Trophoblast cell (in vitro differentiated cells and primary cell): ENCODE results near the gene JMY.

Experiments used
- DNase-seq, 2 donors: peaks; one replicate each; pipeline ENCODE4 v3.0.0-alpha.2; 2016
- H2AFZ ChIP-seq: 2 replicates; pipeline ENCODE4 v1.6.1; 2013; ENCODE audit warnings: low read length, moderate library complexity, mild to moderate bottlenecking; ENCODE audit not compliant: insufficient read depth, poor library complexity
- H2AK5ac ChIP-seq: 2 replicates; pipeline ENCODE4 v1.6.1; 2013; ENCODE audit warnings: mild to moderate bottlenecking, low read length
- H2BK120ac ChIP-seq: 2 replicates; pipeline ENCODE4 v1.6.1; 2013; ENCODE audit warnings: low read length, mild to moderate bottlenecking, moderate library complexity; ENCODE audit not compliant: insufficient read depth, poor library complexity
- H2BK12ac ChIP-seq: 2 replicates; pipeline ENCODE4 v1.6.1; 2013; ENCODE audit warnings: mild to moderate bottlenecking, low read length, moderate library complexity
- H2BK5ac ChIP-seq: 2 replicates; pipeline ENCODE4 v1.6.1; 2013; ENCODE audit warnings: low read length, low read depth, moderate library complexity, mild to moderate bottlenecking; ENCODE audit not compliant: poor library complexity
- H3K14ac ChIP-seq: 2 replicates; pipeline ENCODE4 v1.6.1; 2013; ENCODE audit warnings: mild to moderate bottlenecking, low read length
- H3K18ac ChIP-seq: 2 replicates; pipeline ENCODE4 v1.6.1; 2013; ENCODE audit warnings: mild to moderate bottlenecking, low read length
- H3K23ac ChIP-seq: 2 replicates; pipeline ENCODE4 v1.6.1; 2013; ENCODE audit warnings: low read length
- H3K27ac ChIP-seq: 2 replicates; pipeline ENCODE4 v1.5.1; 2013; ENCODE audit warnings: low read depth, mild to moderate bottlenecking, inconsistent platforms, low read length, moderate library complexity
- H3K27me3 ChIP-seq: 2 replicates; pipeline ENCODE4 v1.6.1; 2013; ENCODE audit warnings: inconsistent platforms, mild to moderate bottlenecking, low read length, moderate library complexity; ENCODE audit not compliant: insufficient read depth
- H3K36me3 ChIP-seq, 2 experiments: 1 replicate in 1 of 2; 2 replicates in 1 of 2; pipeline ENCODE4 v1.6.1; 2013; ENCODE audit warnings: low read length in 2 of 2, mild to moderate bottlenecking in 2 of 2, moderate library complexity in 1 of 2; ENCODE audit not compliant: insufficient read depth in 2 of 2, control insufficient read depth in 1 of 2
- H3K4ac ChIP-seq: 2 replicates; pipeline ENCODE4 v1.6.1; 2013; ENCODE audit warnings: low read depth, mild to moderate bottlenecking, low read length, moderate library complexity
- H3K4me1 ChIP-seq, 2 experiments: 1 replicate in 1 of 2; 2 replicates in 1 of 2; pipeline ENCODE4 v1.6.1; 2013; ENCODE audit warnings: low read length in 2 of 2, mild to moderate bottlenecking in 2 of 2, moderate library complexity in 1 of 2; ENCODE audit not compliant: insufficient read depth in 2 of 2, control insufficient read depth in 1 of 2
- H3K4me2 ChIP-seq: 2 replicates; pipeline ENCODE4 v1.6.1; 2013; ENCODE audit warnings: inconsistent platforms, mild to moderate bottlenecking, low read length, moderate library complexity
- H3K4me3 ChIP-seq: 2 replicates; pipeline ENCODE4 v1.5.1; 2013; ENCODE audit warnings: mild to moderate bottlenecking, low read depth, low read length, inconsistent platforms
- H3K79me1 ChIP-seq: one replicate; pipeline ENCODE4 v1.6.1; 2013; ENCODE audit warnings: low read length
- H3K79me2 ChIP-seq: 2 replicates; pipeline ENCODE4 v1.6.1; 2013; ENCODE audit warnings: low read length, mild to moderate bottlenecking; ENCODE audit not compliant: control insufficient read depth, insufficient read depth, poor library complexity
- H3K9ac ChIP-seq: 2 replicates; pipeline ENCODE4 v1.6.1; 2013; ENCODE audit warnings: mild to moderate bottlenecking, low read length
- H3K9me3 ChIP-seq: 2 replicates; pipeline ENCODE4 v1.6.1; 2013; ENCODE audit warnings: low read depth, mild to moderate bottlenecking, control low read depth, inconsistent platforms, low read length; ENCODE audit not compliant: insufficient read depth
- H4K12ac ChIP-seq: 2 replicates; pipeline ENCODE4 v1.6.1; 2013; ENCODE audit warnings: low read depth, mild to moderate bottlenecking, low read length, moderate library complexity
- H4K8ac ChIP-seq: 2 replicates; pipeline ENCODE4 v1.6.1; 2013; ENCODE audit warnings: low read depth, mild to moderate bottlenecking, low read length, moderate library complexity
- H4K91ac ChIP-seq: one replicate; pipeline ENCODE4 v1.6.1; 2013; ENCODE audit warnings: low read depth, mild to moderate bottlenecking, low read length, moderate library complexity
- WGBS: extraction: QIAGEN DNeasy Blood & Tissue Kit; methylation state at CpG from one replicate; pipeline ENCODE4 v1.1.7; 2013; ENCODE audit warnings: missing lambda C conversion rate; ENCODE audit not compliant: insufficient read length, insufficient coverage; ENCODE audit errors: extremely low coverage; 5-methylcytosine and 5-hydroxymethylcytosine counted together

Gene JMY

GRCh38 chr5:79191457-79191856 is 44.5 kb upstream of the JMY start:
- Histone ChIP-seq H2AFZ (no peak overlapping the region), H2BK5ac (no peak overlapping the region), H2BK12ac (no peak overlapping the region), H3K4ac (no peak overlapping the region), H3K4me2 (no peak overlapping the region), H3K18ac (no peak overlapping the region), H3K14ac (no peak overlapping the region), H3K79me1 (no peaks in the 10 kb centered on the region), H2AK5ac (no peak overlapping the region), H3K4me1 (no peaks in the 10 kb centered on the region), H3K27me3 (no peaks in the 10 kb centered on the region), H3K4me3 (no peak overlapping the region), H4K8ac (no peak overlapping the region), H3K27ac (no peak overlapping the region), H4K91ac (no peak overlapping the region), H3K9ac (no peak overlapping the region), H3K36me3 (no peaks in the 10 kb centered on the region), H3K9me3 (no peaks in the 10 kb centered on the region), H3K79me2 (no peaks in the 10 kb centered on the region), H3K23ac (no peak overlapping the region), H4K12ac (no peak overlapping the region), H2BK120ac (no peak overlapping the region)
- DNase-seq: no peak
- WGBS: no CpG with 5 or more reads among the region's 6 CpGs

GRCh38 chr5:79193643-79194042 is 42.3 kb upstream of the JMY start:
- no CpG with 5 or more reads among the region's 4 CpGs for WGBS
- H3K27me3 ChIP-seq: no peaks in the 10 kb centered on the region
- no peak overlapping the region for H2AK5ac ChIP-seq
- no peak overlapping the region for H2BK12ac ChIP-seq
- H3K79me2 ChIP-seq: no peaks in the 10 kb centered on the region
- no peak overlapping the region for H2AFZ ChIP-seq
- DNase-seq: peak; percentile 87 to 89
- H3K9ac ChIP-seq: no peak overlapping the region
- no peak overlapping the region for H2BK5ac ChIP-seq
- no peak overlapping the region for H4K91ac ChIP-seq
- H3K4me3 ChIP-seq: no peak overlapping the region
- no peak overlapping the region for H4K8ac ChIP-seq
- no peaks in the 10 kb centered on the region for H3K36me3 ChIP-seq
- no peak overlapping the region for H3K14ac ChIP-seq
- no peaks in the 10 kb centered on the region for H3K9me3 ChIP-seq
- no peak overlapping the region for H3K4ac ChIP-seq
- no peak overlapping the region for H3K4me2 ChIP-seq
- H2BK120ac ChIP-seq: no peak overlapping the region
- no peak overlapping the region for H3K18ac ChIP-seq
- H3K79me1 ChIP-seq: no peaks in the 10 kb centered on the region
- no peaks in the 10 kb centered on the region for H3K4me1 ChIP-seq
- H3K27ac ChIP-seq: no peak overlapping the region
- no peak overlapping the region for H3K23ac ChIP-seq
- H4K12ac ChIP-seq: no peak overlapping the region

DNA sequence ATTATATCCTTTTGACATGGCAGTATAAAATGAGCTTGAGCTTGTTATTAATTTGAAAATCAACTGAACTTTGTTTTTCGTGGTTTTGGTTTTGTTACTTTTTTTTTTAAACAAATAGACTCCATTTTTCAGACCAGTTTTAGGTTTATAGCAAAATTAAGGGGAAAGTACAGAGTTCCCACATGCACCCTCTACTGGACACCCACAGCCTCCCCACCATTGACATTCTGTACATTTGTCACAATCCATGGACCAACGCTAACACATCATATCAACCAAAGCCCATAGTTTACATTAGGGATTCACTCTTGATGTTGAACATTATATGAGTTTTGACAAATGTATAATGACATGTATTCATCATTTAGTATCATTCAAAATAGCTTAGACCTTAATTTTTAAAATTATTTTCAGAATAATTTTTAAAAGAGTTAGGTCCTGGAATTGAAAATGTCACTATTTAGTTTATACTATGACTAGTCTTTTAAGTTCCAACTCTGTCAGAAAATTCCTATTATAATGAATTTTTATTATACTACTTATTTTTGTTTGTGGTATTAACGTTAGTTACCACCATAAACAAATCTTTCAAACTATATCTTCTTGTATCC is 35.3 kb upstream of the JMY start:
- Histone ChIP-seq H3K9me3 (no peaks in the 10 kb centered on the region), H2AFZ (no peak overlapping the region), H3K4me2 (no peak overlapping the region), H3K36me3 (no peaks in the 10 kb centered on the region), H3K23ac (no peak overlapping the region), H3K9ac (no peak overlapping the region), H2AK5ac (no peak overlapping the region), H2BK5ac (no peak overlapping the region), H3K4me3 (no peak overlapping the region), H4K91ac (no peak overlapping the region), H3K79me1 (no peaks in the 10 kb centered on the region), H3K27me3 (no peaks in the 10 kb centered on the region), H3K4ac (no peak overlapping the region), H3K14ac (no peak overlapping the region), H3K79me2 (no peaks in the 10 kb centered on the region), H4K12ac (no peak overlapping the region), H2BK120ac (no peak overlapping the region), H2BK12ac (no peak overlapping the region), H3K27ac (no peak overlapping the region), H4K8ac (no peak overlapping the region), H3K4me1 (no peaks in the 10 kb centered on the region), H3K18ac (no peak overlapping the region)
- peak in 1 of 2 donors; percentile 34 for DNase-seq
- no CpG with 5 or more reads among the region's 3 CpGs for WGBS

GRCh38 chr5:79201206-79201605 is 34.7 kb upstream of the JMY start:
- Histone ChIP-seq H3K18ac (no peak overlapping the region), H3K79me1 (no peaks in the 10 kb centered on the region), H3K9me3 (no peaks in the 10 kb centered on the region), H3K79me2 (no peaks in the 10 kb centered on the region), H2AK5ac (no peak overlapping the region), H3K4me1 (no peaks in the 10 kb centered on the region), H3K4ac (no peak overlapping the region), H4K91ac (no peak overlapping the region), H2BK12ac (no peak overlapping the region), H3K36me3 (no peaks in the 10 kb centered on the region), H3K27me3 (no peaks in the 10 kb centered on the region), H3K4me2 (no peak overlapping the region), H3K14ac (no peak overlapping the region), H3K27ac (no peak overlapping the region), H4K8ac (no peak overlapping the region), H2BK5ac (no peak overlapping the region), H4K12ac (no peak overlapping the region), H3K23ac (no peak overlapping the region), H3K9ac (no peak overlapping the region), H2BK120ac (no peak overlapping the region), H2AFZ (no peak overlapping the region), H3K4me3 (no peak overlapping the region)
- no peak for DNase-seq
- WGBS: no CpG with 5 or more reads among the region's 4 CpGs
